ENCODE data around the gene PRR20G. TPM values are rescaled to one million over a fixed set of nuclear protein-coding genes. Genes with fewer than 3 reads are reported as not detected.

Gene PRR20G
- total RNA-seq, 2 experiments from 2014 or later: not detected

DNA sequence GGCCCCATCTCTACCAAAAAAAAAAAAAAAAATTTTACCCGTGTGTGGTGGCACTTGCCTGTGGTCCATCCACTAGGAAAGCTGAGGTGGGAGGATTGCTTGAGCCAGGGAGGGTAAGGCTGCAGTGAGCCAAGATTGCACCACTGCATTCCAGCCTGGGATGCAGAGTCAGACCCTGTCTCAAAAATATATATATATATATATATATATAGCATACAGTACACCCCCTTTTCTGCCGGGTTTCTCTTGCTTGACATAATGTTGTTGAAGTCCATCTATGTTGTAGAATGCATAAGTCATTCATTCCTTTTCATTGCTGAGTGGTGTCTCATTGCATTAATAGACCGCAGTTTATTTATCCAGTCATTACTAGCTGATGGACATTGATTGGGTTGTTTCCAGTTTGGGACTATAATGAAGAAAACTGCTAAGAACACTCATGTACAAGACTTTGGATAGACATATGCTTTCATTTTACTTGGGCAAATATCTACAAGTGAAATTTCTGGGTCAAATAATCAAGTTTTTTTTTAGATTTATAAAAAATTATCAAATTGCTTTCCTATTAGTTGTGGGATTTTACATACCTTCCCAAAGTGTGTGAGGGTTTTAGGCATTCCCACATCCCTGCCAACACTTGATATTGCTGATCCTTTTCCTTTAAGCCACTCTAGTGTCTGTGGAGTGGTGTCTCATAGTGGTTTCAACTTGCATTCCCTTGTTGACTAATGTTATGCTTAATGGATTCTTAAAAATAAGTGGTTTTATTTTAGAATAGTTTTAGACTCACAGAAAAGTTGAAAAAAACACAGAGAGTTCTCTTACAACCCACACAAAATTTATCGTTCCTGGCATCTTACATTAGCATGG lies 2.1 kb upstream of the PRR20G start:
- H3K4me3 Mint-ChIP-seq: no peak overlapping the region
- H3K36me3 Mint-ChIP-seq (ENCODE audit: low read depth): no peaks in the 10 kb centered on the region
- POLR2A ChIA-PET: no interaction called here
- CTCF ChIA-PET: interaction anchor here (1.8 kb wide), 1 partner anchor 258 kb away, joined by 7 read pairs; no protein-coding TSS in a partner anchor
- no peaks in the 10 kb centered on the region for H3K9me3 Mint-ChIP-seq
- H3K4me1 Mint-ChIP-seq: no peaks in the 10 kb centered on the region
- H3K27ac Mint-ChIP-seq: no peak overlapping the region
- H3K27me3 Mint-ChIP-seq: no peaks in the 10 kb centered on the region
- DNase-seq: no peak

DNA sequence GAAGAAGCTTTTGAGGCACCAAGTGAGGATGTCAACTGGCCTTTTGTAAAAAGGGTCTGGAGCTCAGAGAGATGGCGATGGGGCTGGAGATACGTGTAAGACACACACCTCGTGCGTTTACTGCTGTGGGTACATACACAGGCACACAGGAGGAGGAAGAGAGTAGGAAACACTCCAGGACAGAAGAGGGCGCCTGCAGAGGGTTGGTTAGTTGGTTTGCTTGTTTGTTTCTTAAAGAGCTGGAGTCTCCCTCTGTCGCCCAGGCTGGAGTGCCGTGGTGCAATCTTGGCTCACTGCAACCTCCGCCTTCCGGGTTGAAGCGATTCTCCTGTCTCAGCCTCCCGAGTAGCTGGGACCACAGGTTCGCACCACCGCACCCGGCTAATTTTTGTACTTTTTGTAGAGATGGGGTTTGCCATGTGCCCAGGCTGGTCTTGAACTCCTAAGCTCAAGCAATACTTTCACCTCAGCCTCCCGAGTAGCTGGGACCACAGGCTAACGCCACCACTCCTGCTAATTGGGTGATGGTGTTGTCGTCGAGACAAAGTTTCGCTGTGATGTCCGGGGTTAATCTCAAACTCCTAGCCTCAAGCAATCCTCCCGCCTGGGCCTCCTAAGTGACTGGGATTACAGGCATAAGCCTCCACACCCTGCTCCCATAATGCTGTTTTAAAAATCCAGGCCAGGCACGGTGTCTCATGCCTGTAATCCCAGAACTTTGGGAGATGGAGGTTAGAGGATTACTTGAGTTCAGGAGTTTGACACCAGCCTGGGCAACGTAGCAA lies 1.3 kb upstream of the PRR20G start:
- Mint-ChIP-seq H3K9me3 (no peaks in the 10 kb centered on the region), H3K4me3 (no peak overlapping the region), H3K27ac (no peak overlapping the region), H3K27me3 (no peaks in the 10 kb centered on the region), H3K4me1 (no peaks in the 10 kb centered on the region), H3K36me3 (ENCODE audit: low read depth) (no peaks in the 10 kb centered on the region)
- CTCF ChIA-PET: interaction anchor here (1.8 kb wide), 1 partner anchor 259 kb away, joined by 7 read pairs; no protein-coding TSS in a partner anchor
- peak; percentile 26 for DNase-seq
- POLR2A ChIA-PET: no interaction called here

DNA sequence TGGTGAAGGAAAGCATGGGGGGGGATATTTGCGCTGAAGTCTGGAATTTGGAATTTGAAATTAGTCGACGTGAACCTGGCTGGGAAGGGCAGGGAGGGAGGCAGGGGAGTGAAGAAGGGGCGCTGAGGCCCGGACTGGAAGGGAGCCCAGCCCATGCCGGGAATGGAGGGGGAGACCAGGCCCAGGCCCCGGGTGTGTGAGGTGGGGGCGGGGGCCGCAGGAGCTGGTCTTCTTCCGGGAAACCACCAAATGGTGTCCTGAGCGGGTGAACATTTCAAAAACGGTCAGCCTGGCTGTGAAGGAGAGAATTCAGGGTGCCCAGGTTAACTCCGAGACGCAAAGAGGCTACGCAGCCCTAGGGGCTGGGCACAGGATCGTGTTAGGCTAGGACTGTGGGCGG lies 497 bp upstream of the PRR20G start:
- Mint-ChIP-seq H3K4me1 (no peaks in the 10 kb centered on the region), H3K27me3 (no peaks in the 10 kb centered on the region), H3K27ac (no peak overlapping the region), H3K36me3 (ENCODE audit: low read depth) (no peaks in the 10 kb centered on the region), H3K4me3 (no peak overlapping the region), H3K9me3 (no peaks in the 10 kb centered on the region)
- ChIA-PET POLR2A (no interaction called here), CTCF (interaction anchor here (1.8 kb wide), 1 partner anchor 259 kb away, joined by 7 read pairs; no protein-coding TSS in a partner anchor)
- no peak for DNase-seq

DNA sequence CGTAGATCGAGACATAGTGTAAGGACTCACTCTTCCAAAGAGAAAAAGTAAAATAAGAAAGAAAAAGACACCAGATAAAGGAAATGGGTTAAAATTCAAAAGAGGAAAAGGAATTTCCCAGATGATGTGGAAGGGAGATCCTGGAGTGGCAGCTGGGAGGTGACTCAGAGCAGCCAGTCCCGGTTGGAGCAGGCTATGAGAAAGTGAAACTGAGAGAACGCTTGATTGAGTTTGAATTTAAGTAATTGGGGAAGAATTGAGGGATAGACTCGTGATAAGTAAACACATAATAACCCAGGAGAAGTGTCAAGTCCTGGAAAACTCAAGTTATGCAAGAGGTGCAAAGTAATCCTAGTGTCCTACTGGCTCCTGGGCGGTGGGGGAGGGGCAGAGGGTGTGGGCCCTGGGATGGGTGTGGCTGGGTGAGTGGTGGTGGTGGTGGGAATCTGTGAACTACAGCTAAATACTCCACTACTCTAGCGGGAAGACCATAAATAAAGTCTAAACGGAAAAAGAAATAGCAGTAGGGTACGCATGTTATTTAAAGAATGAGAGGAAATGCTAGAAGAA lies 1.2 kb downstream of the PRR20G start:
- no peaks in the 10 kb centered on the region for H3K36me3 Mint-ChIP-seq (ENCODE audit: low read depth)

DNA sequence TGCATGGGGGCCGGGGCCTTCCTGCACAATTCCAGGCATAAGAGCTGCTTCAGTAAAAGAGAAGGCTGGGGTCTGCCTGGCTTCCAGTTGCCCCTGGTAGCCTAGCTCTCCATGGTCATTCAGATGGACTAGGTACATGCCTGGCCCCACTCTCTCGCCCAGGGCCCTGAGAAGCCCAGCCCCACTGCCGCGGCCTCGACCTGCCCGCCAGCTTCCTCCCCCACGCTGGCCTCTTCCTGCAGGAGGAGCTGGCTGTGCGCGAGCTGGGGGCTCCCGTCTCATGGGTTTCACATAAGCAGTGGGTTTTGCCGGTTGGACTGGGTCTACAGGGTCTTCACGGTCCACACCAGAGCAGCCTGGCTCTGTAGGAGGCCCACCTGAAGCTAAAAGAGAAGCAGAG lies 3.6 kb downstream of the PRR20G start:
- H3K27ac Mint-ChIP-seq: no peak overlapping the region
- H3K36me3 Mint-ChIP-seq (ENCODE audit: low read depth): no peaks in the 10 kb centered on the region
- H3K4me3 Mint-ChIP-seq: no peak overlapping the region
- ChIA-PET POLR2A (no interaction called here), CTCF (no interaction called here)
- H3K4me1 Mint-ChIP-seq: no peaks in the 10 kb centered on the region
- no peak for DNase-seq
- no peaks in the 10 kb centered on the region for H3K9me3 Mint-ChIP-seq
- no peaks in the 10 kb centered on the region for H3K27me3 Mint-ChIP-seq

More for the DNA sequence above, 1.2 kb downstream of the PRR20G start:
- Mint-ChIP-seq H3K4me3 (no peak overlapping the region), H3K9me3 (no peaks in the 10 kb centered on the region), H3K27me3 (no peaks in the 10 kb centered on the region), H3K4me1 (no peaks in the 10 kb centered on the region), H3K27ac (no peak overlapping the region)
- ChIA-PET CTCF (no interaction called here), POLR2A (no interaction called here)
- no peak for DNase-seq

DNA sequence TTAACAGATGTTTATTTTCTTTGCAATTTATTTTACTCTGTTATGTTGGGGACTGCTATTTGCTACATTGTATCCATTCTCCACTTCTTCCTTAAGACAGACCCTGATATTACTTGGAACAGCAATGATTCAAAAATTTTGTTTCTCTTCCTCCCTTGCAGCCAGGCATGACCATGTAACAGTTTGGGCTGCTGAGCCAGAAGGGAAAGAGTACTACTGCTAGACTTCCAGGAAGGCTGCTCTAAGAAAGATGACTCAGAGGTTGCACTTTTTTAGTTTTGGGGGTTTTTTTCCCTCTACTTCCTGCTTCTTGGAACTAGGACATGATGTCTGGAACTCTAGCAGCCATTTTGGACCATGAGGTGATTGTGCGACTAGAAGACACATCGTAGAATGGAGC lies 10.3 kb downstream of the PRR20G start:
- Mint-ChIP-seq H3K36me3 (ENCODE audit: low read depth) (no peaks in the 10 kb centered on the region), H3K4me1 (no peaks in the 10 kb centered on the region), H3K27ac (no peak overlapping the region), H3K9me3 (no peaks in the 10 kb centered on the region), H3K4me3 (no peak overlapping the region), H3K27me3 (peaks cover 2% of the 10 kb centered on the region)
- DNase-seq: no peak
- POLR2A ChIA-PET: no interaction called here
- CTCF ChIA-PET: no interaction called here

DNA sequence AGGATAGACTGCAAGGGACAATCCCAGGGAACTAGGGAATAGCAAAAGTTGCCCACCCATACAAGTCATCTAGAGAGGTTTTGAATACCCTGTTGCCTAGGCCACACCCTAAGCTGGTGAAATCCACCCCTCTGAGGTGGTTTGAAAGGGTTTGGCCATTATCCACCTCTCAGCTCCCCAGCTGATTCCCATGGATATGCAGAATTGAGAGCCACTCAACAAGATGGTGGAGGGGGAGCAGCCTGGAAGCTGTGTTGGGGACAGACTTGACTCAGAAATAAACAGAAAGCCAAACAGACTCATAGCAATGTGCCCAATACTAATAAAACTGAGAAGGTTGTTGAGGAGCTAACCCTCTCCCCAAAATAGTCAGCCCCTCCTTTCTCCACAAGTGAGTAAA lies 10.9 kb downstream of the PRR20G start:
- Mint-ChIP-seq H3K4me1 (no peaks in the 10 kb centered on the region), H3K36me3 (ENCODE audit: low read depth) (no peaks in the 10 kb centered on the region), H3K4me3 (no peak overlapping the region), H3K27me3 (peaks cover 4% of the 10 kb centered on the region), H3K27ac (no peak overlapping the region), H3K9me3 (no peaks in the 10 kb centered on the region)
- ChIA-PET POLR2A (no interaction called here), CTCF (no interaction called here)
- DNase-seq: no peak

DNA sequence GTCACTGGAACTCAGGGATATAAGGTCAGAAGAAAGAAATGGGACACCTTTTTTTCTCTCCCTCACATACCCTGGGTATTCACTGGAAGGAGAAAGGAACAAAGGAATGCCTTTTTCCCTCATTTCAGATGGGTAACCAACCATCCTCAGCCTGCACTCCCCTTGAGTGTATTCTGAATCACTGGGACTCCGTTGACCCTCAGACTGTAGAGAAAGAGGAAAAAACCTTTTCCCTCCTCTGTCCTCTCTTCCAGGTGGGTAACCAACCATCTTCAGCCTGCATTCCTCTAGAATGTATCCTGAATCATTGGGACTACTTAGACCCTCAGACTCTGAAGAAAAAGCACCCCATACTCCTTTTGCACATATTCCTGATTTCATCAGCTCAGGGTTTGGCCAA lies 11.4 kb downstream of the PRR20G start:
- Mint-ChIP-seq H3K9me3 (no peaks in the 10 kb centered on the region), H3K27ac (no peak overlapping the region), H3K36me3 (ENCODE audit: low read depth) (no peaks in the 10 kb centered on the region), H3K4me3 (no peak overlapping the region), H3K4me1 (no peaks in the 10 kb centered on the region), H3K27me3 (peaks cover 4% of the 10 kb centered on the region)
- POLR2A ChIA-PET: no interaction called here
- CTCF ChIA-PET: no interaction called here
- no peak for DNase-seq

DNA sequence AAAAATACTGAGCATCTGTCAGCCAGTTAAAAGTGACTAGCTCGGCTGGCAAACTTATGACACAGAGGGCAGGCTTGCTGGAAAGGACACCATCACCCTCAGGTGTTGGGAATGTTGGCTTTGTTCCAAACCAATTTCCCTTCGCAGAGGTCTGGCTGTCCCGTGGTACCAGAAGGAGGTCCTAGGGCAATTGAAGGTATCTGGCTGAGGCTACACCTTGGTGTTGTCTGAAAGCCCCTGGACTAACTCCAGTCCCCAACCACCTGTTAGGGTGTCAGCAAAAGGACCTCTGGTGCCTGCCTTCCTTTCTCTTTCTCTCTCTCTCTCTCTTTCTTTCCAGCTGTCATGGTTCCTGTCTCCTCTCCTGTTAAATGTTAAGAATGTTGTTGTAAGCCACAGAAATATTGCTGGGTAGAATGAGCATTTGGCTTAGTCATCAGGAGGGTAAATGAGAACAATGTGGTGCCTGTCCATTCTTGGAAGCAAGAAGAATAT lies 12.5 kb downstream of the PRR20G start:
- H3K27ac Mint-ChIP-seq: no peak overlapping the region
- no peaks in the 10 kb centered on the region for H3K4me1 Mint-ChIP-seq
- no peaks in the 10 kb centered on the region for H3K9me3 Mint-ChIP-seq
- DNase-seq: no peak
- CTCF ChIA-PET: no interaction called here
- POLR2A ChIA-PET: no interaction called here
- no peak overlapping the region for H3K4me3 Mint-ChIP-seq
- H3K36me3 Mint-ChIP-seq (ENCODE audit: low read depth): no peaks in the 10 kb centered on the region
- peaks cover 5% of the 10 kb centered on the region for H3K27me3 Mint-ChIP-seq

DNA sequence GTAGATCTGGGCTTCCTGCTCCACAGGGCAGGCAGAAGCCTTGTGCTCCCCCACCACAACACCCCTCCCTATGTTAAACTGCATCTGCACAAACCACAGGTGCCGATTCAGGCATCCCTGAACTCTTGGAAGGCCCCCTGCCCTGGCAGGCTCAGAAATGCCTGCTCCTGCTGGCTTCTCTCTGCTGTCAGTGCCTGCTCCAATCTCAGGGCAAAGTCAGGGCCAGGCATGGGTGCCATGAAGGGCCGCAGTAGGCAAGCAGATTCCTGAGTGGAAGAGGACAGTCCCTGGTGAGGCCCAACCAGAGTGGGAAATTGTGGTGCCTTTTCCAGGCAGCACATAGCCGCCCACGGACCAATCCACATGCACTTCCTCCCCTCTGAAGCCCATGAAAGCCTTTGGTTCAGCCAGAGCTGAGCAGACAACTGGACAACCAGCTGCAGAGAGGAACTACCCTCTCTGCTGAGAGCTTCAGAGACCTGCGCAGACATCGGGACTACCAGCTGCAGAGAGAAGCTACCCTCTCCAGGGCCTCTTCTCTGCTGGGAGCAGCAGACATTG lies 13.6 kb downstream of the PRR20G start:
- Mint-ChIP-seq H3K27me3 (peaks cover 5% of the 10 kb centered on the region), H3K36me3 (ENCODE audit: low read depth) (no peaks in the 10 kb centered on the region), H3K27ac (no peak overlapping the region), H3K4me1 (no peaks in the 10 kb centered on the region), H3K4me3 (no peak overlapping the region), H3K9me3 (peaks cover 4% of the 10 kb centered on the region)
- ChIA-PET POLR2A (no interaction called here), CTCF (no interaction called here)
- no peak for DNase-seq

DNA sequence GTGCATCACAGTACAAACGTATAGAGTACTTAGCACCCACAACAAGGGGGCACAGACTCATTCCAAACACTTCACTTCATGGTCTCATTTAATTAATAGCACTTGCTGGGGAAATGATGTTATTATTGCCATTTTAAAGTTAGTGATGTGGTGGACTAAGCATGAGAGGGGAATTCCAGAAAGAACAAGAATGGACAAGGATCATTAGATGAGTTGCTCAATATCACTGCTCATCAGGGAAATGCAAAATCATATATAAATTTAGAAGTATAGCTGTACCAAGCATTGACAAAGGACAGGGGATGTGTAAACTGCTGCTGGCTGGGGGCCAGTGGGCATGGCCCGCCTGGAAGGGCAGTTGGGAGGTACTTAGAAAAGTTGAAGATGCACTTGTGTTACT lies 14.6 kb downstream of the PRR20G start:
- peaks cover 12% of the 10 kb centered on the region for H3K9me3 Mint-ChIP-seq
- H3K36me3 Mint-ChIP-seq (ENCODE audit: low read depth): no peaks in the 10 kb centered on the region
- H3K4me3 Mint-ChIP-seq: no peak overlapping the region
- no peak for DNase-seq
- no peak overlapping the region for H3K27ac Mint-ChIP-seq
- H3K4me1 Mint-ChIP-seq: no peaks in the 10 kb centered on the region
- ChIA-PET CTCF (no interaction called here), POLR2A (no interaction called here)
- peaks cover 5% of the 10 kb centered on the region for H3K27me3 Mint-ChIP-seq

DNA sequence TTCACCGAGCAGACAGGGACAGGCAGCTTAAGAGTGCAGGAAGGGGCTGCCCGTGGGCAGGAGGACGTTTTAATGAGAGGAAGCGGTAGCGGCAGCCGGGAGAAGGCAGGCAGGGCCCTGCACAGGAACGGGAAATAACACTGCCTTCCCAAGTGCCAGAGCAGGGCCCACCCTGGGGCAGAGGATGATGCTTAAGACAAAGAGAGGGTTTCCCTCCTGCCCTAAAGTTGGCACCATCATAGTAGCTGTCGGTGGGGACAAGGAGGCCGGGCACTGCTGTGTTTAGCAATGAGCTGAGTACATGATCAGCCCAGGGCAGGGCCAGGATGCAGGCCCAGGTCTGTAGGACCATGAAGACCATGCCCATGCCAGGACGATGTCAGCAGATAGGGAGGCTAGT lies 21.7 kb downstream of the PRR20G start:
- peaks cover 14% of the 10 kb centered on the region for H3K9me3 Mint-ChIP-seq
- H3K27me3 Mint-ChIP-seq: peaks cover 2% of the 10 kb centered on the region
- CTCF ChIA-PET: no interaction called here
- no peak for DNase-seq
- POLR2A ChIA-PET: no interaction called here
- H3K36me3 Mint-ChIP-seq (ENCODE audit: low read depth): no peaks in the 10 kb centered on the region
- no peak overlapping the region for H3K4me3 Mint-ChIP-seq
- no peak overlapping the region for H3K27ac Mint-ChIP-seq
- no peaks in the 10 kb centered on the region for H3K4me1 Mint-ChIP-seq

DNA sequence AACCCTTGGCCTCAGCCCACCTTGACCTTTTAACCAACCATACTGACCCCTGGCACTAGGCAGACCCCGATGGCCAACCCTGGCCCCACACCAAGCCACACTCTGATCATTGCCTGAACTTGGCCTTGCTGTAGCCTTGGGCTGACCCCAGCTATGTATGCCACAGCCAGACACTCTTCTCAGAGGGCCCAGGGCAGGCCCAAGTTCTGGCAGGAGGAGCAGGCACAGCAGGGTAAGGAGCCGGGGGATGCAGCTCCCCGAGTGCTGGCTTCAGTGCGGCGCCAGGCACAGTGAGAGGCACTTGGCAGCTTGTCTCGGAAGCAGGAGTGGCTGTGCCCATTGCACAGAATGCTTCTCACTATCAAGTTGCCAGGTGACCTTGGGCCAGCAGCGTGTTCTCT lies 22.3 kb downstream of the PRR20G start:
- Mint-ChIP-seq H3K4me3 (no peak overlapping the region), H3K9me3 (peaks cover 14% of the 10 kb centered on the region), H3K36me3 (ENCODE audit: low read depth) (no peaks in the 10 kb centered on the region), H3K27me3 (peaks cover 2% of the 10 kb centered on the region), H3K27ac (no peak overlapping the region), H3K4me1 (no peaks in the 10 kb centered on the region)
- CTCF ChIA-PET: no interaction called here
- no peak for DNase-seq
- POLR2A ChIA-PET: no interaction called here
